A673 (cell line): ENCODE measurements around the gene RPTN. TPM values are rescaled to one million over a fixed set of nuclear protein-coding genes. Genes with fewer than 3 reads are reported as not detected.
"Not testable (repeated sequence)": the region's sequence is repeated elsewhere in the genome, so short reads cannot be mapped to it uniquely, and the experiment has no call there.

Experiments
- BruUV-seq: library from RNA; stranded (reverse); fragments of 400-500 nt; replicated peaks from 2 replicates; lab custom pipeline; 2021; lab: Mats Ljungman, UMichigan
- CTCF ChIA-PET: fragments of 300-600 bp; sonication (Branson Sonifier 250); formaldehyde crosslinking; loops from one replicate; lab custom pipeline; 2022; ENCODE audit warnings: antibody characterized with exemption; lab: Charles Lee
- POLR2A ChIA-PET: fragments of 300-600 bp; sonication (Branson Sonifier 250); formaldehyde crosslinking; loops from one replicate; lab custom pipeline; 2022; ENCODE audit warnings: antibody characterized with exemption; ENCODE audit not compliant: low non-redundant PET; lab: Charles Lee
- DNase-seq: peaks from one replicate; pipeline ENCODE4 v3.0.0-alpha.2; 2015; ENCODE audit warnings: low spot score
- H3K27ac ChIP-seq: fragments of 200-600 bp; sonication (generic); 2 replicates; pipeline ENCODE4 v1.5.1; 2016; ENCODE audit warnings: mixed run types, low read depth, mild to moderate bottlenecking, mixed read lengths, antibody characterized with exemption, low read length; ENCODE audit not compliant: poor library complexity, severe bottlenecking
- H3K27me3 ChIP-seq: fragments of 200-600 bp; sonication (generic); replicated peaks from 2 replicates; pipeline ENCODE4 v1.6.1; 2017; ENCODE audit warnings: mixed run types, low read depth, mild to moderate bottlenecking, mixed read lengths, antibody characterized with exemption, low read length; ENCODE audit not compliant: insufficient read depth, poor library complexity
- H3K36me3 ChIP-seq: fragments of 200-600 bp; sonication (generic); 2 replicates; pipeline ENCODE4 v1.6.1; 2016; ENCODE audit warnings: mixed run types, mild to moderate bottlenecking, mixed read lengths, antibody characterized with exemption, low read length; ENCODE audit not compliant: insufficient read depth, poor library complexity, severe bottlenecking
- H3K4me1 ChIP-seq: fragments of 200-600 bp; sonication (generic); 2 replicates; pipeline ENCODE4 v1.6.1; 2017; ENCODE audit warnings: mixed run types, mild to moderate bottlenecking, mixed read lengths, antibody characterized with exemption, low read length; ENCODE audit not compliant: insufficient read depth, poor library complexity, severe bottlenecking
- H3K4me3 ChIP-seq: fragments of 200-600 bp; sonication (generic); 2 replicates; pipeline ENCODE4 v1.5.1; 2016; ENCODE audit warnings: low read depth, mixed run types, mild to moderate bottlenecking, mixed read lengths, low read length; ENCODE audit not compliant: poor library complexity, severe bottlenecking
- H3K9me3 ChIP-seq: fragments of 200-600 bp; sonication (generic); 2 replicates; pipeline ENCODE4 v1.6.1; 2016; ENCODE audit warnings: mixed run types, low read depth, mild to moderate bottlenecking, mixed read lengths, antibody characterized with exemption, low read length; ENCODE audit not compliant: poor library complexity, severe bottlenecking
- CTCF ChIP-seq: fragments of 300-800, 200-600 bp; sonication (generic); conservative IDR thresholded peaks from 2 replicates; pipeline ENCODE4 v1.5.1; 2017; ENCODE audit warnings: low read depth, mild to moderate bottlenecking, antibody characterized with exemption, low read length, moderate library complexity, mixed read lengths
- EZH2 ChIP-seq: fragments of 200-600 bp; sonication (generic); IDR thresholded peaks from 2 replicates; pipeline ENCODE4 v1.6.1; 2017; ENCODE audit warnings: borderline replicate concordance, low read depth, mild to moderate bottlenecking, mixed read lengths, antibody characterized with exemption, low read length; ENCODE audit not compliant: poor library complexity, severe bottlenecking
- intact Hi-C: fragments of 100-400 bp; cut with micrococcal nuclease; formaldehyde crosslinking; loops from one replicate; pipeline ENCODE4 v1.10.0; 2022; ENCODE audit not compliant: unreplicated experiment
- total RNA-seq: library from RNA; stranded (reverse); gene quantifications from 2 replicates; pipeline ENCODE4 v1.2.3, GENCODE V29; 2021

Gene RPTN
- total RNA-seq, 1 experiment from 2014 or later = not detected

DNA sequence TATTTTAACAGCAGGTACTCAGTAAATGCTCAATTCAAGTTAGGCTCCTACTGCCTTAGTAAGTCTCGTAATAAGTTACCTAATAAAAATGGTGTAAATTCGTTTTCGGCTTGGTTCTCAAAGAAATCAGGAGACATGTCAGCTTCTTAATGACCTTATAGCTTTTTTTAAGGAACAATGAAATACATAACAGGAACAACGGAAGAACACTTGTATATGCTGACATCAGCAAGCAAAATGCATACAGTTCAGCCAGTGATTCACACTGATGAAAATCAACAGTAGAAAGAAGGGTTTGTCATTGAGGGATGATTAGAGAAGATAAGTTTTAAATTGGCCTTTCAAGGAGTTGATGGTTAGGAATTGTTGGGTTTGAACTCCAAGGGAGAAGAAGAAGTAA, 13.3 kb downstream of the RPTN start:
- H3K9me3 ChIP-seq = no peaks in the 10 kb centered on the region
- POLR2A ChIA-PET = no interaction called here

GRCh38 chr1:152144674-152145183, 14.3 kb downstream of the RPTN start:
- BruUV-seq, POLR2A ChIA-PET: not testable (repeated sequence)

More for the DNA sequence above, 13.3 kb downstream of the RPTN start:
- H3K36me3 ChIP-seq = no peaks in the 10 kb centered on the region
- no peak for DNase-seq
- TF ChIP-seq CTCF = no peak
- no peak for TF ChIP-seq EZH2
- H3K27me3 ChIP-seq = no peaks in the 10 kb centered on the region
- H3K4me3 ChIP-seq = no peak overlapping the region
- H3K27ac ChIP-seq = no peak overlapping the region
- H3K4me1 ChIP-seq = no peaks in the 10 kb centered on the region
- CTCF ChIA-PET = no interaction called here
- BruUV-seq = no TSS peak
- intact Hi-C loops = no loop called here

GRCh38 chr1:152143150-152143887, 15.7 kb downstream of the RPTN start:
- H3K36me3 ChIP-seq = no peaks in the 10 kb centered on the region
- ChIA-PET CTCF (no interaction called here), POLR2A (no interaction called here)
- intact Hi-C loops = loop anchor here (5.0 kb wide), 2 partner anchors 299 to 314 kb away; no protein-coding TSS in a partner anchor
- no TSS peak for BruUV-seq
- H3K4me3 ChIP-seq = no peak overlapping the region
- no peak overlapping the region for H3K27ac ChIP-seq
- no peaks in the 10 kb centered on the region for H3K4me1 ChIP-seq
- DNase-seq = no peak
- no peaks in the 10 kb centered on the region for H3K9me3 ChIP-seq
- no peak for TF ChIP-seq EZH2
- no peak for TF ChIP-seq CTCF
- H3K27me3 ChIP-seq = no peaks in the 10 kb centered on the region

More at GRCh38 chr1:152144674-152145183, 14.3 kb downstream of the RPTN start:
- H3K4me1 ChIP-seq, H3K9me3 ChIP-seq, H3K27ac ChIP-seq, H3K4me3 ChIP-seq, H3K27me3 ChIP-seq, CTCF ChIA-PET, H3K36me3 ChIP-seq, DNase-seq: not testable (repeated sequence)
- intact Hi-C loops = loop anchor here (5.0 kb wide), 2 partner anchors 298 to 313 kb away; no protein-coding TSS in a partner anchor
